H7 (cell line): ENCODE data around the gene FBXL7. TPM values are rescaled to one million over a fixed set of nuclear protein-coding genes. Genes with fewer than 3 reads are reported as not detected.

ENCODE experiments used
- DNase-seq: peaks from one replicate; pipeline ENCODE4 v3.0.0; 2012
- H3K27me3 ChIP-seq: 2 replicates; pipeline ENCODE4 v1.6.0; 2011; ENCODE audit warnings: mild to moderate bottlenecking, low read length; ENCODE audit not compliant: control insufficient read depth, insufficient read depth
- H3K36me3 ChIP-seq: replicated peaks from 2 replicates; pipeline ENCODE4 v1.5.1; 2011; ENCODE audit warnings: low read length; ENCODE audit not compliant: control insufficient read depth, insufficient read depth
- H3K4me3 ChIP-seq: 2 replicates; pipeline ENCODE4 v1.5.1; 2011; ENCODE audit warnings: low read depth, mild to moderate bottlenecking, control low read depth, low read length, moderate library complexity; ENCODE audit not compliant: insufficient read depth
- total RNA-seq: library from RNA; depleted of rRNA; stranded (reverse); fragments of >200 nt; shearing (Covaris generic); gene quantifications from 2 replicates; pipeline ENCODE4 v1.2.3, GENCODE V29; 2014

Gene FBXL7
- total RNA-seq, 1 experiment from 2014 or later, result 7.5 TPM

DNA sequence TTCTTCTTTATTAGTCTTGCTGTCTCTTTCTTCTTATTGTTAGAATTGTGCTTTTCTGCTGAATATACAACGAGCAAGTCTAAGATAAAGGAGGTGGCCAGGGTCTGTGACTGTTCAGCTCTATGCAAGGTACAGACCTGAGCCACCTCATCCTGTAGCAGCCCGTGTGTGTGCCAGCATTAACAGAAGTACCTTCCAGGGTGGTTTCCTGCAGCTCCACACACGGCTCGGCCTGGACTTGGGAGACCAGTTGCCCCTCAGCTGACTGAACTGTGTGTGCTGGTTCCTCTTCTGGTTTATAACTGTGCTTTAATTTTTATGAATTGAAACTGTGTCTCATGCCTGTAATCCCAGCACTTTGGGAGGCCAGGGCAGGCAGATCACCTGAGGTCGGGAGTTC, 70.5 kb downstream of the FBXL7 start:
- H3K4me3 ChIP-seq, result no peak overlapping the region
- no peaks in the 10 kb centered on the region for H3K36me3 ChIP-seq
- H3K27me3 ChIP-seq, result no peaks in the 10 kb centered on the region
- no peak for DNase-seq

GRCh38 chr5:15571081-15571480, 71.1 kb downstream of the FBXL7 start:
- Histone ChIP-seq H3K36me3 (no peaks in the 10 kb centered on the region), H3K27me3 (no peaks in the 10 kb centered on the region), H3K4me3 (no peak overlapping the region)
- DNase-seq, result no peak

DNA sequence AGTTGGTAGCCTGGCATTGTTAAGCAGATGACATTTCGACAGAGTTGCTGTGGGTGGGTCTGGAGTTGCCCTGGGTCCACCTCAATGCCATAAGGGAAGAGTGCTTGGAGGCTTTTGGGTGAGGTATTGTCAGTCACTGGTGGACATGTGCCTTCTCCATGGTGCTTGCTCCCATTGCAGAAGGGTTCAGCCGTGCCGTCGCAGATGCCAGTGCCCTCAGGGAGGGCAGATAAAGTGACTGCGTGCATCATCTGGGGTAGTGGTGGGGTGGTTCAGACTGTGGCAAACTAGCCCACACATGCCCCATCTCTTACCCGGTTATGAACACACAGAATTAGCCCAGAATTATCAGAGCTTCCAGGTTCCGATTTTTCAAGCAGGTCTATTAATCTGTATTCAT, 71.6 kb downstream of the FBXL7 start:
- H3K4me3 ChIP-seq, result no peak overlapping the region
- no peak for DNase-seq
- no peaks in the 10 kb centered on the region for H3K36me3 ChIP-seq
- H3K27me3 ChIP-seq, result no peaks in the 10 kb centered on the region

DNA sequence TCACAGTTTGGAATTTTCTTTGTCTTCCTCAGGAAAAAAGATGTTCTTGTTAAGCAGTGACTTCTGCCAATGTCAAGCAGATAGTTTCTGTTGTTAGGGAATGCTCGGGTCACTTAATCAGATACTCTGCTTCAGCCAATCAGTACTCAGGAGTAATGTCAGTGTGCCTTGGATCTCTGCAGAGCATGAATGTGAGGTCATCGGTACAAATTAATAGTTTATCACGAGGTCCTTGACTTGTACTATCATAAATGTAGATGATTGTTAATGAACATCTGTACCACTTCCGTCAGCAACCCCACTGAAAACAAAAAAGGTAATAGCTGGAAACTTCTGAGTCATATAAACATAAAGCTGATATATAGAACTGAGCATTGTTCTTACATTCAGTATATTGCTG, 73.6 kb downstream of the FBXL7 start:
- H3K4me3 ChIP-seq, result no peak overlapping the region
- no peaks in the 10 kb centered on the region for H3K36me3 ChIP-seq
- DNase-seq, result no peak
- H3K27me3 ChIP-seq, result no peaks in the 10 kb centered on the region

GRCh38 chr5:15574128-15574527, 74.1 kb downstream of the FBXL7 start:
- Histone ChIP-seq H3K27me3 (no peaks in the 10 kb centered on the region), H3K36me3 (no peaks in the 10 kb centered on the region), H3K4me3 (no peak overlapping the region)
- no peak for DNase-seq

GRCh38 chr5:15574806-15575325, 74.9 kb downstream of the FBXL7 start:
- Histone ChIP-seq H3K36me3 (no peaks in the 10 kb centered on the region), H3K27me3 (no peaks in the 10 kb centered on the region), H3K4me3 (no peak overlapping the region)
- DNase-seq, result no peak

GRCh38 chr5:15575666-15576065, 75.7 kb downstream of the FBXL7 start:
- H3K36me3 ChIP-seq, result no peaks in the 10 kb centered on the region
- DNase-seq, result no peak
- no peak overlapping the region for H3K4me3 ChIP-seq
- H3K27me3 ChIP-seq, result no peaks in the 10 kb centered on the region

DNA sequence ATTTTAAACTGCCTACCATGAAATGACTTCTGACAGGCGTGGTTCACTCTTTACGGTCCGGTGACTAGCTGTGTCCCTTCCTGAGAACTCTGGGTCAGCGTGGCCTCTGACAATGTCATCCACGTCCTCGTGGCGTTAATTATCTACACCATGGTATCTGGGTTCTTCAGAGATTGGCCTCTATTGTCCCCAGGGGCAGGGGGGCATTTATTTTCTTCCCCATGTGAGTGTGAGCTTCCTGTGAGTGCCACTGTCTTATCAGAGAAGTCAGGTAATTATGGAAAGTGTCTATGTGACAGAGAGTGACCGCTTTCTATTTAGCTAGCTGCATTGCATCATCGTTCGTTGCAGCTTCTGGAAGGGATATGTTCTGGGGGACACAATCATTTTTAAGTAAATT, 77.2 kb downstream of the FBXL7 start:
- H3K4me3 ChIP-seq, result no peak overlapping the region
- no peak for DNase-seq
- H3K27me3 ChIP-seq, result no peaks in the 10 kb centered on the region
- no peaks in the 10 kb centered on the region for H3K36me3 ChIP-seq

DNA sequence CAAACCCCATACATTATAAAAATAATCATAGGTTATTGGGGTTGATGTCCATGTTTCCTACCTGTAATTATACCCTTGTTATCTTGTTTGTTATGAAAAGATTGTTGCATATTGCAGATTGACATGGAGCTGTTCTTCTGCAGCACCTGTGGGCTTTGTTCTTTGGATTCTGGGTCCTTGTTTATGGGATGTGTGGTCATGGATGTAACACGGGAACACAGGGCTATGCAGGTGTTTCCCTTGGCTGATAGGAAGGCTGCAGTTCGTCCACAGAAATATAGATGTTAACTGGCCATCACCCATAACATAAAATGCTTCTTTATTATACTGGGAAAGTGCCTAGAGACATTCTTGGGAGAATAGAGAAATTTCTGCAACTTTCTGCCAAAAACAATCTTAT, 77.9 kb downstream of the FBXL7 start:
- Histone ChIP-seq H3K4me3 (no peak overlapping the region), H3K36me3 (no peaks in the 10 kb centered on the region)
- no peak for DNase-seq

DNA sequence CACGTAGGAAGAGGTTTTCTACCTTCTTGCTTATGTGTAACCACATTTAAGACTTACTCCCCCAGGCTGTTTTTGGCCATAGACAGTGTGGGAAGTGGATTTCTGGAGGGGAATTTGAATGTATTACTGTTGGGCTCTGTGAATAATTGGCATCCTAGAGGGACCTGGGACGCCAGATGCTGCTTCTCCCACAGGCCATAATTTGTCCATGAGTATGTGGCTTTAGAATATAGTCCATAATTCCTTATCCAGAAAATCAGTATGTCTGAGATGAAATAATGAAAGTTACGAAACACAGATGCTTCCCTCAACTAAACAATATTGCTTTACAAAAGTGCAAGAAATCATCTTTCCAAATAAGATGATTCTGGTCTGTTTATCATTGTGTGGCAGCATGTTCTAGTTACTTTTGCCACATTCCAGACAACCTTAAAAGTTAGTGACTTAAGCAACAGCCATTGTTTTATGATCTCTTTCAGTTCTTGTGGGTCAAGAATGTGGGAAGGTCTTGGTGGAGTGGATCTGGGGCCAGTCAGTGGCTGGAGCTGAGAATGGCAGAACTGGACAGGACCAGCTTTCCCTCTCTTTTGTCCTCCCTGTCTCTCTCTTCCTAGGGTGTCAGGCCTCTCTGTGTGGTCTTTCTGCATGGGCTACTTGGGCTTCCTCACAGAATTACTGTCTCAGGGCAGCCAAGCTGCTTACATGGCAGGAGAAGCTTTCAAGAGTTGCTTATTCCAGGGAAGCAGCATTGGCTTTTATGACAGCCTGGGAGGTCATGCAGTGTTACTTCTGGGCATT, 79.4 kb downstream of the FBXL7 start:
- H3K27me3 ChIP-seq, result no peaks in the 10 kb centered on the region
- no peak for DNase-seq
- H3K4me3 ChIP-seq, result no peak overlapping the region
- H3K36me3 ChIP-seq, result no peaks in the 10 kb centered on the region

More for the DNA sequence above, 77.9 kb downstream of the FBXL7 start:
- no peaks in the 10 kb centered on the region for H3K27me3 ChIP-seq

GRCh38 chr5:15584528-15584927, 84.5 kb downstream of the FBXL7 start:
- Histone ChIP-seq H3K4me3 (no peak overlapping the region), H3K27me3 (no peaks in the 10 kb centered on the region), H3K36me3 (0 out of 2 replicates have a peak, but pooled peaks cover 1% of the 10 kb centered on the region)
- DNase-seq, result no peak

DNA sequence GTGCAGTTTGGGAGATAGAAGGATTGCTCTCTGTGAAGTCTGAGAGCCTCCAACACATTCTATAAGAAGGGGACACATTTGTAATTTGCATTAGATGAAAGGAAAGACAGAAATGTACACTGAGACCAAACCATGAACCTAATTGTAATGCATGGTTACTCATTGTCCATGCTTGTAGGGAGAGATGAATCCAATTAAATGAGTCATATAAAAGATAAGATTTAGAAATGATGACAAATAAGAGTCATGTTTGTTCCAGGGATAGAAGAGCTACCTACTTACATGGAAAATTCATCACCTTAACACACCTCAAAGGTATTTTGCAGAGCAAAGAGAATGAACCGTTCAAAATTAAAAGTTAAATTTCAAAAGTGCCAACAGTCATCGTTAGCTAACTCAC, 85.1 kb downstream of the FBXL7 start:
- Histone ChIP-seq H3K27me3 (no peaks in the 10 kb centered on the region), H3K4me3 (no peak overlapping the region), H3K36me3 (0 out of 2 replicates have a peak, but pooled peaks cover 1% of the 10 kb centered on the region)
- DNase-seq, result no peak

DNA sequence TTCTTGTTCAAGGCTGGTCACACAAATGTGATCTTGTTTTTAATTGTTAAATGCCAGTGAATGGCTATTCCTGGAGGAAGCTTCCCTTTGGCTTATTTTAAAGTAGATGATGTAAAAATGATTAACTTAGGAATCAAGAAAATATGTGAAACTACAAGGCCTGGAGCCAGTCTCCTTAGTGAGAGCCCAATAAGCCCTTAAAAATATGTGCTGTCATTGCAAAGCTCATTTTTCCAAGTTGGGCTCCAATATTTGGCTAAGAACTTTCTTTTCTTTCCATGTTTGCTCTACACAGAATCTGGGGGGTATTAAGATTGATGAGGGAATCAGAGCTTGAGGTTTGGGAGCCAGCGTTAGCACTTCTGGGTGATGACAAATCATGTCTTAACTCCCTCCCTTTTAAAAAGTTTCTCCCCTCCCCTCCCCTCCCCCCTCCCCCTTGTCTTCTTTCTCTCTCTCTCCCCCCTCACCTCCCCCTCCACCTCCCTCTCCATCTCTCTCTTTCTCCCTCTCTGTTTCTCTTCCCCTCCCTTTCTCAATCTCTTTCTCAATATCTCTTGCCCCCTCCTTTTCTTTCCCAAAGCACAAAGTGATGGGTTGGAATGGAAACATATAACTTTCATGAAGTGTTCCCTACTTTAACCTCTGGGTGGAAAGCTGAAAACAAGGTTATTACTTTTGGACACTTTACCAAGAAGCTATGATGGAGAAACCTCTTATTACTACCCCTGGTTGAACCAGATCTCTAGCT, 86.0 kb downstream of the FBXL7 start:
- Histone ChIP-seq H3K27me3 (no peaks in the 10 kb centered on the region), H3K4me3 (no peak overlapping the region), H3K36me3 (0 out of 2 replicates have a peak, but pooled peaks cover 1% of the 10 kb centered on the region)
- no peak for DNase-seq

DNA sequence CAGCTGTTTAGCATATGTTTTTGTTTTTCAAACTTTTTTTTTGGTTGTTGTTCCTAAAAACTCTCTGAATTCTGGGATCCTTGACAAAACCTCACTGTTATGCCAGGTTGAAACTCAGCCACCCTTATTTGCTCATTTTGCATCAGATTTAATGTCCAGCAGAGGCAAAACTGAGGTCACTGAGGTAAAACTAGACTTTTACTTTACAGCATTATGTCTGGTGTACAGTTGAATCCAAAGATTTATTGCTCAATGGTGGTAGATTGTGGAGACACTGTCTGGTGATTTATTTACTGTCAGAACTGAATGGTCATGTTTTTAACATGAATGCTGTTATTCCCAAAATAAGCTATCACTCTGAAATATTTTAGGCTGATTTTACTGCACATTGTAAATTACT, 87.9 kb downstream of the FBXL7 start:
- H3K36me3 ChIP-seq, result 0 out of 2 replicates have a peak, but pooled peaks cover 1% of the 10 kb centered on the region
- H3K27me3 ChIP-seq, result no peaks in the 10 kb centered on the region
- H3K4me3 ChIP-seq, result no peak overlapping the region
- no peak for DNase-seq

DNA sequence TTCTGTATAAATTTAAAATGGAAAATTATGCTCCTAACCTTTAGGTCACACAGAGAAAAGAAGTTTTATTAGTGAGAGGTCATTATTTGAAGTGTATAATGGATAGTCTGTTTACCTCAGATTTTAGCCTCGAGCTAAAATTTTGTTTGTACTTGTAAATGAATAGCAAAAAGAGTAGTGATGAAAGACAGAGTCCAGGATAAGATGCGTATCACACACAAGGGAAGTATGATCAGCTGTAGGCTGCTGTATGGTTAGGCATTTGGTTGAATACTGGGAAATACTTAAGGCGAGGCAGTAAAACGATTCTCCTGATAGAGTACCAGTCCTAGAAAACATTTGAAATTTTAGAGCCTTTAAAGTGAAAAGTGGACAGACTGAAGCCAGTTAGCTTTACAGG, 92.7 kb downstream of the FBXL7 start:
- DNase-seq, result no peak

More for the DNA sequence above, 92.7 kb downstream of the FBXL7 start:
- Histone ChIP-seq H3K4me3 (no peak overlapping the region), H3K27me3 (no peaks in the 10 kb centered on the region), H3K36me3 (no peaks in the 10 kb centered on the region)
